Activated naive CD4-positive, alpha-beta T cell treated with anti-CD3 and anti-CD28 coated beads, Interleukin-2, amount 50 U/mL, for 16 hours (primary cell): ENCODE results near the gene VSIR.
A peak's percentile ranks its signal among the peaks of the same experiment; 100 is the strongest.

Source experiments
- DNase-seq: peaks from one replicate; pipeline ENCODE4 v3.0.0-alpha.2; 2020

The VSIR gene

DNA sequence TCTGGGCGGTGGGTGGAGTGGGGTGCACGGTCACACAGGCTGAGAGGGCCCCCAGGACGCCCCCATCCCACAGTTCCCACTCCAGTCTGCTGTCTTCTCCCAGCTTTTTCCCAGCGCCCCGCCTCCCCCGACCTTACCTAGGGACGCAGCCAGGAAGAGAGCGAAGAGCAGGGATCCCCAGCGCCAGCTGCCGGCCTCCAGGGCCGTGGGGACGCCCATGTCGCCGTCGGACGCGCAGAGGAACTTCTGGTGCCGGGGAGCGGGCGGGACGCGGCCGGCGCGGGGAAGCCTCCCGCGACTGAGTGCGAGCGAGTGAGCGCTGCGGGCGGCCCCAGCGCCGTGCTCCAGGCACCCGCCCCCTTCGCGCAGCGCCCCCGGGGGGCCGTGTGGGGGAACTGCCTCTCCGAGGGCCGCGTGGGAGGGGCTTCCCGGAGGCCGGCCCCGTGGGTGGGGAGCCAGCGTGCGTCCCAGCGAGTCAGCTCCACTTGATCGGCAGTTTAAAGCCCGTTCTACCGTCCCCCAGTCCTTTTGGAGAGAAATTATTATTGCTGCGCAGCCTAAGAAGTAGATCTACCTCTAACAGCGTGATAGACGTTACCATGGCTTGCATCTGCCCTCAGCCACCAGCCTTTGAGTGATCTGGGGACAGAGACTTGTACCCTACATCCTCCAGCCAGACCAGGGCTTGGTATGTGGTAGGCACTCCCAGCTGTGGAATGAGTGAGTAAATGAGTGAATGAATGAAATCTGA, at the start of gene VSIR:
TSS of gene VSIR (minus strand) at position 300 of the 751 bp plus-strand sequence. CDS start at position 219, 81 bp downstream.
- peak; percentile 96 for DNase-seq

GRCh38 chr10:71821909-71822763, 48.8 kb upstream of the VSIR start:
- no peak for DNase-seq

DNA sequence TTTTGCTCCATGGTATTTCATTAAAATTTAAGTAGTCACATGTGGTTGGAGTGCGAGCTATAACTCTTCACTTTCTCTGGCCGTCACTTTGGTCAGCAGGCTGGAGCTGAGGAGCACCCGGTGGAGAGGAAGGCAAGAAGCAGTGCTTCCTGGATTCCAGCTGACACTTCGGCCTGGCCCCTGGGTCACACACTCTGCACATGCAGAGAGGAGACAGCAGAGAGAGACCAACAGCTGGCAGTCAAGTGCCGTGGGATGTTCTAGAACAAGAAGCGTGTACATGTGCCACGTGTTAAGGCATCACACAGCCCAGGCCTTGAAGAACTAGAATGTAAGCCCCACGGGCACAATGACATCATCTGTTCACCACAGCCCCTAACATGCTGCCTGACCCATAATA, 47.6 kb upstream of the VSIR start:
- DNase-seq, result no peak

- DNase-seq, result no peak
Observed at GRCh38 chr10:71819985-71820384, 46.7 kb upstream of the VSIR start.

- no peak for DNase-seq
Observed at GRCh38 chr10:71819441-71819861, 46.1 kb upstream of the VSIR start.

- no peak for DNase-seq
Observed at GRCh38 chr10:71818674-71819260, 45.4 kb upstream of the VSIR start.

GRCh38 chr10:71817831-71818655, 44.7 kb upstream of the VSIR start:
- no peak for DNase-seq

DNA sequence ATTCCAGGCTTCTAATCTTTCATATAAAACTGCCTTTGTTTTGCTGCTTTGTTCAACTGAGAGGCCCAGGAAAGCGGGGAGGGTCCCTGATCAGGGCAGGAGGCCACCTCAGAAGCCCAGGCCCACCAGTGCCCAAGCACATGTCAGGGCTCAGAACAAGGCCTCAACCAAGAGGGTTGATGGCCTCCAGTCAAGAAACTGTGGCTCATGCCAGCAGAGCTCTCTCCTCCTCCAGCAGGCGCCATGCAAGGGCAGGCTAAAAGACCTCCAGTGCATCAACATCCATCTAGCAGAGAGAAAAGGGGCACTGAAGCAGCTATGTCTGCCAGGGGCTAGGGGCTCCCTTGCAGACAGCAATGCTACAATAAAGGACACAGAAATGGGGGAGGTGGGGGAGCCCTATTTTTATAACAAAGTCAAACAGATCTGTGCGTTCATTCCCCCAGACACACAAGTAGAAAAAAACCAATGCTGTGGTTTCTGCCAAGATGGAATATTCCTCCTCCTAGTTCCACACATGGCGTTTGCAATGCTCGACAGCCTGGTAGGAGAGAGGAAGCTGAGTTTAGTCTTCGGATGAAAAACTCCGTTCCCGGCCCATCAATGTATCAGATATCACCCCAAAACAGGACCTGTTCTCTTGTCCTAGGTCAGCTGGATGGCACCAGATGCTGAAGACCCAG, 43.8 kb upstream of the VSIR start:
- DNase-seq, result no peak

- no peak for DNase-seq
Observed at GRCh38 chr10:71816421-71816851, 43.1 kb upstream of the VSIR start.

DNA sequence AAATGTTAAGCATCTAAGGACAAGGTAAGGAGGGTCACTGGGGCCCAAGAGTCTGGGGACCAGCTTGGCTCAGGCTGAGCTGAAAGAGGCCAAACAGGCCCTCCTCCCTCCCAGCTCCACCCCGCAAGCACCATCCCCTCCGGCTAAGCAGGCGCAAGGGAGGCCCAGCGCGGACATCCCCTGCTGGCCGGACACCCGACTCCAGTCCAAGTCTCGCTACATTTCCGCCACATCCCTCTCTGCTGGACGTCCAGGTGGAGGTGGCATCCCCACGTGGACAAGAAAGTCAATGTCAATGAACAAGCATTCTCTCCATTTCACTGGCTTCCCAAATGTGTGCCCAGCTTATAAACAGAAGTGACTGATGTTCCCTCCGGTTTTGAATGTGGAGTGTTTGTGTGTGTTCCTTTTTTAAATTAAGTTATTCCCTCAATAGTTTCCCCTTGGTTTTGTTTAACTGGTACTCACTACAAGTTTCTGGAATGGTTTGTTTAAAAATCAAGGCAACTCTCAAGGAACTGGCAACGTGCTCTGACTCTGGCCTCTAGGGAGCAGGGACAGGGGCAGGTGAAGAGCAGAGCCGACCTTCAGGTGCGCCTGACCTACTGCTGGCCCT, 42.3 kb upstream of the VSIR start:
- DNase-seq, result no peak

DNA sequence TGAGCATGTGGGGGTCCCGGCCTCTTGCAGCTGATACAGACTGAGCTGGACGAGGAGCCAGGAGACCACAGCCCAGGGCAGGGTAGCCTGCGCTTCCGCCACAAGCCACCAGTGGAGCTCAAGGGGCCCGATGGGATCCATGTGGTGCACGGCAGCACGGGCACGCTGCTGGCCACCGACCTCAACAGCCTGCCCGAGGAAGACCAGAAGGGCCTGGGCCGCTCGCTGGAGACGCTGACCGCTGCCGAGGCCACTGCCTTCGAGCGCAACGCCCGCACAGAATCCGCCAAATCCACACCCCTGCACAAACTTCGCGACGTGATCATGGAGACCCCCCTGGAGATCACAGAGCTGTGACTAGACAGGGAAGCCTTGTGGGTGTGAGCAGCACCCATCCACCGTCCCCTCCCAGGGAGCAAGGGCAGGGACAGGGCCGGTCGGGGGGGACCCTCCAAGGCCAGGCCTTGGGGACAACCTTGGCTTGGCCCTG, 41.6 kb upstream of the VSIR start:
- DNase-seq, result no peak

- DNase-seq, result no peak
Observed at GRCh38 chr10:71812913-71813590, 39.7 kb upstream of the VSIR start.

- DNase-seq, result peak; percentile 81
Observed at GRCh38 chr10:71812016-71812912, 38.9 kb upstream of the VSIR start.

GRCh38 chr10:71811351-71811750, 38.0 kb upstream of the VSIR start:
- no peak for DNase-seq

DNA sequence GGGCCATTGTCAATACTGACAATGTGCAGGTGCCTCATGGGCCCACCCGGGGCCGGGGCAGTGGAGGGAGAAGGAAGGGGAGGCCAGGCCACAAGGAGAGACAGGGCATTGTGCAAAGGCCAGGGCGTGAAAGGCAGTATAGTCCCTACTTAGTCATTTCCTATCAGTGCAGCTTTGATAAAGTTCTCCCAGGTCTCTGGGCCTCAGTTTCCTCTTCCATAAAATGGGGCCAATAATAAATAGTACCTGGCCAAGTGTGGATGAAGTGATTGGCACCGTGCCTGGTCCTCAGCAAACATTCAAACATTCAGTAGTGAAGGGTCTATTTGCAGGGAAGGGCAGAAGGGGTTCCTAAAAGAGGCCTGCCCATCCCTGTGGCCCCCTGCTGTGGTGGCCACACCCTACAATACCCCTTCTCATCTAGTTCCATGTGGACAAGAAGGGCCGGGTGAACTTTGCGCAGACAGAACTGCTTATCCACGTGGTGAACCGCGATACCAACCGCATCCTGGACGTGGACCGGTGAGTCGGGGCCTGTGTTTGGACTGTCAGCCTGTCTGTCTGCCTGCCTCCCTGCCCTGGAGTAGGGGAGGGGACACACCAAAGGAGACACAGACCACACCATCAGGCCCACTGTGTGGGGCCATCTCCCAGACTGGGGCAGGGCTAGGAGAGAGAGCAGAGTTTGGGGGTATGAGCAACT, 36.9 kb upstream of the VSIR start:
- DNase-seq, result no peak

DNA sequence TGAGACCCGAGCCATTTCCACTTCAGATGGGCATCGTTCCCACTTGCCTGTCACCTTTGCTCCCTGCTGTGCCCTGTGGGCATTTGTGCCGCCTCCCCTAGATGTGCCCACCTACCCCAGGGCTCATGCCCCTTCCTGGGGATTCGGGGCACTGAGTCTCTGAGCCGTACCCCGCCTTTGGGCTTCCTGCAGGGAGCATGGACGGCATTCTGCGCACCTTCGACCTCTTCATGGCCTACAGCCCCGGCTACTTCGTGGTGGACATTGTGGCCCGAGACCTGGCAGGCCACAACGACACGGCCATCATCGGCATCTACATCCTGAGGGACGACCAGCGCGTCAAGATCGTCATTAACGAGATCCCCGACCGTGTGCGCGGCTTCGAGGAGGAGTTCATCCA, 36.3 kb upstream of the VSIR start:
- DNase-seq, result no peak

DNA sequence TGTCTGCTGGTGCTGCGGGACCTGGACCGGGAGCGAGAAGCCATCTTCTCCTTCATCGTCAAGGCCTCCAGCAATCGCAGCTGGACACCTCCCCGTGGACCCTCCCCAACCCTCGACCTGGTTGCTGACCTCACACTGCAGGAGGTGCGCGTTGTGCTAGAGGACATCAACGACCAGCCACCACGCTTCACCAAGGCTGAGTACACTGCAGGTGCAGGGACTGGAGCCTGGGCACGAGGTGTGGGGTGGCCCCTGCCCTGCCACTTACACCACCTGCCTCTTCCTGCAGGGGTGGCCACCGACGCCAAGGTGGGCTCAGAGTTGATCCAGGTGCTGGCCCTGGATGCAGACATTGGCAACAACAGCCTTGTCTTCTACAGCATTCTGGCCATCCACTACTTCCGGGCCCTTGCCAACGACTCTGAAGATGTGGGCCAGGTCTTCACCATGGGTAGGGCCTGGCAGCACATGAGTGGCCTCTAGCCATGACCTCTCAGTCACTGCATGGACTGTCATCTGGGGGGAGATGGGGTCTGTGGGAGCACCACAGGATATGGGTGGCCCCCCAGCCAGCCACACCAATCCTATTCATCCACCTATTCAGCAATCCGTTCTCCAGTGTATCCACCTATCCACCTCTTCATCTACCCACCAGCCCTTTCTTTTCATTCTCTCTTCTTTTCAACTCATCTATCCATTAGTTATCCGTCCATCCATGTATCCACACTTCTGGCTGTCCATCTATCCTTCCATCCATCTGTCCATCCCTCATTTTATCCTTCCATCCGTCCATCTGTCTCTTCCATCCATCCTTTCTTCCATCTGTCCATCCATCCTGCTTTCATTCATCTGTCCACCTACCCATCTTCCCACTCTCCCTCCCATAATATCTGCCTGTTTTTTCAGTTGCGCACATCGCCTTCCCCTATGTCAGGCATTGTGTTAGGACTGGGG, 34.5 kb upstream of the VSIR start:
- DNase-seq, result no peak
